ENCODE data around the gene TXNDC16.

Gene TXNDC16

DNA sequence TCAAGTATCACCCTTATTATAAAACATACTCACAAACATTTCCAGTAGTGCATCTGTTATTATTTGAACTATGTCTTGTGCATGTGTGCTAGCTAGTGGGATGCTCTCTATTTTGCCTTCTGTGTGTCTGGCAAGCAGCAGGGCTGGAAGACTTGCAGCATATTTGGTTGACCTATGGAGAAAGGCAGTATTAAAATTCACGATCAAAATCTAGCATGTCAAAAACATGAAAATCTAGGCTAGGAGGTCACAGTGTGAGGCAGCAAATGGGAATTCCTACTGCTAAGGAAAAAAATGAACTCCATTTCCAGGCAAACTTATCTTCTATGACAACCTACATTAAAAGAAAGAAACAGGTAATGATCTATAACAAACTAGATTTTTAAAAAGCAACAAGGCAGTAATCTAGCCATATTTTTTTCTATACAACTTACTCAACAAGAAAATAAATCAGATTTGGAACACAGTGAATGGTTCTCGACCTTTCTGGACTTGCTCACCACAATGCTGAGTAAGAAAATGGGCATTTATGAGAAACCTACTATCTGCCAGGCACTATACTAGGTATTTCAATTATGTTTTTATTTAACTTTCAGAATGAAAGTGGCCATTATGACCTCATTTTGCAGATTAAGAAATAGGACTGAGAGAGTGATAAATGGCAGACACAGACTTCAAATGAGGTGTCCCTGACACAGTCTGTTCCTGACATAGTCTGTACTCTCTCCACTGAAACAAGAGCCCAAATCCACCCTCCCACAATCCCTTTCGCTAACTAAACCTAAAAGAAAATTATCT lies 96.8 kb downstream of the TXNDC16 start:
- Histone ChIP-seq H3K27me3 (no peaks in the 10 kb centered on the region), H3K9me3 (no peaks in the 10 kb centered on the region), H3K4me1 (no peaks in the 10 kb centered on the region; the same call in 1 of the 2 replicates), H3K4me3 (ENCODE audit: low read depth, low read length) (no peak overlapping the region), H3K36me3 (peaks cover 6% of the 10 kb centered on the region; the same call in 1 of the 2 replicates)
- TF ChIP-seq, protein P1, sequence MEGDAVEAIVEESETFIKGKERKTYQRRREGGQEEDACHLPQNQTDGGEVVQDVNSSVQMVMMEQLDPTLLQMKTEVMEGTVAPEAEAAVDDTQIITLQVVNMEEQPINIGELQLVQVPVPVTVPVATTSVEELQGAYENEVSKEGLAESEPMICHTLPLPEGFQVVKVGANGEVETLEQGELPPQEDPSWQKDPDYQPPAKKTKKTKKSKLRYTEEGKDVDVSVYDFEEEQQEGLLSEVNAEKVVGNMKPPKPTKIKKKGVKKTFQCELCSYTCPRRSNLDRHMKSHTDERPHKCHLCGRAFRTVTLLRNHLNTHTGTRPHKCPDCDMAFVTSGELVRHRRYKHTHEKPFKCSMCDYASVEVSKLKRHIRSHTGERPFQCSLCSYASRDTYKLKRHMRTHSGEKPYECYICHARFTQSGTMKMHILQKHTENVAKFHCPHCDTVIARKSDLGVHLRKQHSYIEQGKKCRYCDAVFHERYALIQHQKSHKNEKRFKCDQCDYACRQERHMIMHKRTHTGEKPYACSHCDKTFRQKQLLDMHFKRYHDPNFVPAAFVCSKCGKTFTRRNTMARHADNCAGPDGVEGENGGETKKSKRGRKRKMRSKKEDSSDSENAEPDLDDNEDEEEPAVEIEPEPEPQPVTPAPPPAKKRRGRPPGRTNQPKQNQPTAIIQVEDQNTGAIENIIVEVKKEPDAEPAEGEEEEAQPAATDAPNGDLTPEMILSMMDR (IDR thresholded peaks at IDR 0.05; ENCODE audit: low read depth, low read length), result no peak
- no peak for DNase-seq

DNA sequence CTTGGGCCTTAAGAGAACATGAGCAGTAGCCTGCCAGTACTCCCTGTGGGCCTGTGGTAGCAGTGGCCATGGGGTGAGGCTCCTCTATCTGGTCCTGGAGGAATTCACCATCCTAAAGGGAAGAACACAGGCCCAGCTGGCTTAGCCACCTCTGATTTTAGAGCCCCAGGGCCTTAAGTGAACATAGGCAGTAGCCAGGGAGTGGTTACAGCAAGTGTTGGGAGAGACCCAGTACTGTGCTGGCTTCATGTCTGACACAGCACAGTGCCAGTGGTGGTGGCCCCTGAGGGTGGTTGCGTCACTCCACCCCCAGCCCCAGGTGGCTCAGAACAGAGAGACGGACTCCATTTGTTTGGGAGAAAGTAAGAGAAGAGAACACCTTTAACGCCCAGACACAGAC lies 105.1 kb downstream of the TXNDC16 start:
- Histone ChIP-seq H3K4me3 (ENCODE audit: low read depth, low read length) (no peak overlapping the region), H3K9me3 (no peaks in the 10 kb centered on the region), H3K36me3 (no peaks in the 10 kb centered on the region; the same call in 1 of the 2 replicates), H3K4me1 (no peaks in the 10 kb centered on the region), H3K27me3 (no peaks in the 10 kb centered on the region)
- TF ChIP-seq, protein P1 (IDR thresholded peaks at IDR 0.05; ENCODE audit: low read depth, low read length), result no peak
- no peak for DNase-seq

DNA sequence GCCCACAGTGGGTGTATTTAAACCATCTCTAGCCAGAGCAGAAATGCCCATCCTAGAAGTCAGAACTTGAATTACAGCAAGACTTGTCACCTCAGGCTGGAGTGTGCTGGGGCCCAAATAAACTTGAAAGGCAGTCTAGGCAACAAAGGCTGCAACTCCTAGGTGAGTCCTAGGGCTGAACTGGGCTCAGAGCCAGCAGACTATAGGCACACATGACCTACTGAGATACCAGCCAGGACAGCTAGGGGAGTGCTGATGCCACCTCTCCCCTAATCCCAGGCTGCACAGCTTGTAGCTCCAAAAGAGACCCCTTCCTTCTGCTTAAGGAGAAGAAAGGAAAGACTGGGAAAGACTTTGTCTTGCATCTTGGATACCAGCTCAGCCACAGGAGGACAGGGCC lies 106.0 kb downstream of the TXNDC16 start:
- Histone ChIP-seq H3K9me3 (no peaks in the 10 kb centered on the region), H3K4me1 (no peaks in the 10 kb centered on the region)
- TF ChIP-seq, protein P1 (IDR thresholded peaks at IDR 0.05; ENCODE audit: low read depth, low read length), result 0 out of 2 replicates have a peak, but pooled peaks have one; percentile 4

DNA sequence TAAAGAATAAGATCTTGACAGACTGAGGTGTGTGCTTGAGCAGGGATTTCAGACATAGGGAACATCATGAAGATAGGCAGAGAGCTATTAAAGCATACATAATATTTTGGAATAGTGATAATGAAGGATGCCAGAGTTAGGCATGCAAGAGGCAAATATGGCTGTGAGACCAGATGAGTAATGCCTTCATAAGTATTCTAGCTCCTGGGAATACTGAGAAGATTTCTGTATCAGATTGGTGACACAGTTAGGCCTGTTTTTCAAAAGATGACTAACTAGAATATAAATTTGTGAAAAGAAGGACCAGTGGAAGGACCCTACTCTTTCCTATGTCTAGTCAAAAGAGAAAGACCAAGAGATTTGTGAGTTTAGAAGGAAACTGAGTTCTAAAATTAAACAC lies 108.8 kb downstream of the TXNDC16 start:
- H3K4me1 ChIP-seq, result peaks cover 13% of the 10 kb centered on the region
- no peak for DNase-seq
- no peaks in the 10 kb centered on the region for H3K9me3 ChIP-seq
- H3K4me3 ChIP-seq (ENCODE audit: low read depth, low read length), result no peak overlapping the region
- H3K27me3 ChIP-seq, result no peaks in the 10 kb centered on the region
- no peaks in the 10 kb centered on the region; the same call in 1 of the 2 replicates for H3K36me3 ChIP-seq
- TF ChIP-seq, protein P1 (IDR thresholded peaks at IDR 0.05; ENCODE audit: low read depth, low read length), result no peak

More for the DNA sequence above, 106.0 kb downstream of the TXNDC16 start:
- no peaks in the 10 kb centered on the region for H3K27me3 ChIP-seq
- DNase-seq, result peak; percentile 16
- H3K36me3 ChIP-seq, result no peaks in the 10 kb centered on the region; the same call in 1 of the 2 replicates
- no peak overlapping the region for H3K4me3 ChIP-seq (ENCODE audit: low read depth, low read length)

DNA sequence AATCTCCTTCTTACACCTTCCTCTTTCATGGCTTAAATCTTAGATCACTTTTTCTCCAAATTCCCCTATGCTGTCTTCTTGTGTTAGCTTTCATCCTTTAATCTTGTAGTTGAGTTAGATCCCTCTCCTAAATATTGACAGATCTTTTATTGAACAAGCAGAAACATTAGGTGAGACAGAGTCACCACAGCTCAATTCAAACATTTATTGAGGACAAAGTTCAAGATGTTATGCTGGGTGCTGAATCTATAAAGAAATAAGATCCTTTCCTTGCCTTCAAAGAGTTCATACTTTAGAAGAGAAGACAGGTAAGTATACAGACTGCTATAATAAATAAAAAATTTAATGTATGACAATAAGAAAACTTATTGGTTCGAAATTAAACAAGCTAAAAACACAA lies 109.7 kb downstream of the TXNDC16 start:
- Histone ChIP-seq H3K4me1 (peaks cover 13% of the 10 kb centered on the region), H3K9me3 (no peaks in the 10 kb centered on the region), H3K36me3 (no peaks in the 10 kb centered on the region; the same call in none of the 2 replicates), H3K4me3 (ENCODE audit: low read depth, low read length) (no peak overlapping the region), H3K27me3 (no peaks in the 10 kb centered on the region)
- TF ChIP-seq, protein P1 (IDR thresholded peaks at IDR 0.05; ENCODE audit: low read depth, low read length), result no peak
- DNase-seq, result no peak

DNA sequence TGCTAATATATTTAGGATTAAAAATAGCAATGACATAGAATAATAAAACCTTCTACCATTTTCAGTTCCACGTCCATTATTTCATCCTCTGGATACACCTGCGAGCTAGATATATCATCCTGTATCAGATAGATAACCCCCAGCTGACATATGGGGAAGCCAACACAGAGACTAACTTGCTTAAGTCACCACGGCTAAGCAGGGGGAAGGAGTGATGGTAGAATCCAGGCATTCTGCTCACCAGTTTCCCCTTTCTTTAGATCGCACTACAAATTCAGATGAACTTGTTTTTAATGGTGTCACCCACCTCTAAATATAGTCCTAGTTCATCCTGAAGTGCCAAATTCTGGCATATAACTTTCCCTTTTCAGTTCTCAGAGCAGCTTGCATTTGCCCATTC lies 110.1 kb downstream of the TXNDC16 start:
- Histone ChIP-seq H3K4me1 (peaks cover 13% of the 10 kb centered on the region), H3K4me3 (ENCODE audit: low read depth, low read length) (no peak overlapping the region), H3K9me3 (no peaks in the 10 kb centered on the region), H3K27me3 (no peaks in the 10 kb centered on the region), H3K36me3 (no peaks in the 10 kb centered on the region; the same call in none of the 2 replicates)
- DNase-seq, result no peak
- TF ChIP-seq, protein P1 (IDR thresholded peaks at IDR 0.05; ENCODE audit: low read depth, low read length), result no peak
